Middle frontal gyrus (tissue), 1 donor: ENCODE results near the gene LLPH.
A peak's percentile ranks its signal among the peaks of the same experiment; 100 is the strongest.
"Not testable (repeated sequence)": the region's sequence is repeated elsewhere in the genome, so short reads cannot be mapped to it uniquely, and the experiment has no call there.

Experiments
- DNase-seq: peaks from one replicate; pipeline ENCODE4 v3.0.0-alpha.2; 2015; ENCODE audit warnings: low spot score; ENCODE audit errors: extremely low spot score

LLPH gene

DNA sequence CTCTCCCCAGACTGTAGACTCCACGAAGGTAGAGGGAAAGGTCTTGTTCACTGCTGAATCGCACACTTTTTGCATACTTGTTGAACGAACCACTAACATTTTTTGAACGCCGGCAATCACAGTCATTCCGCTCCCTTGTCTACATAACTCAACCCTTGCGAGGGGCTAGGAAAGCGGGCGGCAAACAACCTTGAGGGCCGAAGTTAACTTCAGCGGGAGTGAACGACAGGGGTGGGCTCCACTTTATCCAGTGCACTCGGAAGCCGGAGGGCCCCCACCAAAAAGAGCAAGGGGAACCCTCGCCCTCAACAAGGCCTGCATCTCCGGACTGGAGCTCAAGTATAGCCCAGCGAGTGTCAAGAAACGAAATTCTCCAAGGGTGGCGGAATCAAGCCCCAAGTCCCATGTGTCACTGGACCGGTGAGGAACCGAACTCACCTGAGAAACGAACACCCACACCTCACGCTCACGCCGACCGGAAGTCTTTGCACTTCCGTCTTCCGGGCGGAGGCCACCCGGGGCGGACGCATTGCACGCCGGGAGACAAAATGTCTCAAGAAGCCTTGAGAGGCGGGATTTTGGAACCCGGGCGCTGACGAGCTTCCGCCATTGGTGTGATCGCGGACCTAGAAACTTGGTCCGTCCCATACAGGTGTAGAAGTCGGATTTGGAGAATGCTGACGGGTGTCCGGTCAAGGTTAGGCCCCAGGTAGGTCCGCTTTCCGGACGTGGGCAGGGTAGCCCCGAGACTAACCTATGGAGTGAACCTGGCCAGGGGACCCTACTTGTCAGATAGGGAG is at the start of gene LLPH:
LLPH (minus strand) TSS at position 484 of the 800 bp plus-strand sequence. CDS start 1,644 bp downstream, outside the sequence.
- peak; percentile 85 for DNase-seq

DNA sequence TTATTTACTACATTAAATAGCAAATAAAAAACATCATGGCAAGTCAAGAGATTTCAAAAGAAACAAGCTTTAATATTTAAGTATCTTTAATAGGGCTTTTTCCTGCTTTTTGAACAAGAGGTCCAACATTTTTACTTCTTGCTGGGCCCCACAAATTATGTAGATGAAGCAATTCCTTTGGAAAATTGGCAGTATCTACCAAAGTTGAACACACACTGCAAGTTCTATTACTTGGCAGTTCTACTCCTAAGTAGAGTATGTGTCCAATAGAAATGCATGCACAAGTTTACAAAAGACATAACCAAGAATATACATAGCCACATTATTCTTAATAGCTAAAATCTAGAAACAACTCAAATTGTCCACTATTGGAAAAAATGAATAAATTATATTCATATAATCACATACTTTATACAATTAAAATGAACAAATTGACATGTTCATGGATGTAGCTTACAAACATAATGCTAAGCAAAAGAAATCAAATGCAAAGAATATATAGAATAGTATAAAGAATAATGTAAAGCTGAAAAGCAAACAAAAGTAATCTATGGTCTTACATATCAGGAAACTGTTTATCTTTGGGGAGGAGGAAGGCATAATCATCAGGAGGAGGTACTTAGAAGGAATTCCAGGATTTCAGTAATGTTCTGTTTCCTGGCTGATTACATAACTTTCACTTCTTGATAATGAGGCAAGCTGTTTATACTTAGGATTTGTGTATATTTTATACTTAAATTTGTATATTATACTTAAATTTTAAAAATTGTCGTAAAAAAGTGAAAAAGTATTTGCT is 45.8 kb upstream of the LLPH start:
- no peak for DNase-seq

DNA sequence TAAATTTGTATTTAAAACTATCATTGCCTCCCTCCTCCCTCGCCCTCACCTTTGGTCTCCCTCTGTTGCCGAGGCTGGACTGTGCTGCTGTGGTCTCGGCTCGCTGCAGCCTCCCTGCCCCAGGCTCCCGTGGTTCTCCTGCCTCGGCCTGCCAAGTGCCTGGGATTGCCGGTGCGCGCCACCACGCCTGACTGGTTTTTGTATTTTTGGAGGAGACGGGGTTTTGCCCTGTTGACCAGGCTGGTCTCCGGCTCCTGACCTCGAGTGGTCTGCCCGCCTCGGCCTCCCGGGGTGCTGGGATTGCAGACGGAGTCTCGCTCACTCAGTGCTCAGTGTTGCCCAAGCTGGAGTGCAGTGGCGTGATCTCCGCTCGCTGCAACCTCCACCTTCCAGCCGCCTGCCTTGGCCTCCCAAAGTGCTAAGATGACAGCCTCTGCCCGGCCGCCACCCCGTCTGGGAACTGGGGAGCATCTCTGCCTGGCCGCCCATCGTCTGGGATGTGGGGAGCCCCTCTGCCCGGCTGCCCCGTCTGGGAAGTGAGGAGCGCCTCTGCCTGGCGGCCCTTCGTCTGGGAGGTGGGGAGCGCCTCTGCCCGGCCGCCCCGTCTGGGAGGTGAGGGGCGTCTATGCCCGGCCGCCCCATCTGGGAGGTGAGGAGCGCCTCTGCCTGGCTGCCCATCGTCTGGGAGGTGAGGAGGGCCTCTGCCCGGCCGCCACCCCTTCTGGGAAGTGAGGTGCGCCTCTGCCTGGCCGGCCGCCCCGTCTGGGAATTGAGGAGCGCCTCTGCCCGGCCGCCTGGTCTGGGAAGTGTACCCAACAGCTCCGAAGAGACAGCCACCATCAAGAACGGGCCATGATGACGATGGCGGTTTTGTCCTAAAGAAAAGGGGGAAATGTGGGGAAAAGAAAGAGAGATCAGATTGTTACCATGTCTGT is 44.1 kb upstream of the LLPH start:
- DNase-seq = not testable (repeated sequence)

DNA sequence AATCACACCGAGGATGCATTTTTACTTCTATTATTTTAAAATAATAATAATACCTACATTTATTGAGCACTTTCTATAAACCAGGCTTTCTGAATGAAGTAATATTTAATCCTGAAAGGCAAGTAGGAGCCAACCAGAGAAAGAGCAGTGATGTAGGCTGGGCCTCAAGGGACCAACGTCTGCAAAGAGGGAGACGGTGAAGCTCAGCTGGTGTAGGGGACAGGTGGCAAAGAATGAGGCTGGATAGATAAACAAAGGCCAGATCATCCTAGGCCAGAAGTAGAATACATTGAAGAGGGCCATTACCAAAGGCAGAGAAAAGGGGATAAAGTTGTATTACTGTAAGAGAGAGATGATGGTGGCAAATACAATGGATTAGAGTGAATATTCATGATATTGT is 40.1 kb upstream of the LLPH start:
- no peak for DNase-seq

DNA sequence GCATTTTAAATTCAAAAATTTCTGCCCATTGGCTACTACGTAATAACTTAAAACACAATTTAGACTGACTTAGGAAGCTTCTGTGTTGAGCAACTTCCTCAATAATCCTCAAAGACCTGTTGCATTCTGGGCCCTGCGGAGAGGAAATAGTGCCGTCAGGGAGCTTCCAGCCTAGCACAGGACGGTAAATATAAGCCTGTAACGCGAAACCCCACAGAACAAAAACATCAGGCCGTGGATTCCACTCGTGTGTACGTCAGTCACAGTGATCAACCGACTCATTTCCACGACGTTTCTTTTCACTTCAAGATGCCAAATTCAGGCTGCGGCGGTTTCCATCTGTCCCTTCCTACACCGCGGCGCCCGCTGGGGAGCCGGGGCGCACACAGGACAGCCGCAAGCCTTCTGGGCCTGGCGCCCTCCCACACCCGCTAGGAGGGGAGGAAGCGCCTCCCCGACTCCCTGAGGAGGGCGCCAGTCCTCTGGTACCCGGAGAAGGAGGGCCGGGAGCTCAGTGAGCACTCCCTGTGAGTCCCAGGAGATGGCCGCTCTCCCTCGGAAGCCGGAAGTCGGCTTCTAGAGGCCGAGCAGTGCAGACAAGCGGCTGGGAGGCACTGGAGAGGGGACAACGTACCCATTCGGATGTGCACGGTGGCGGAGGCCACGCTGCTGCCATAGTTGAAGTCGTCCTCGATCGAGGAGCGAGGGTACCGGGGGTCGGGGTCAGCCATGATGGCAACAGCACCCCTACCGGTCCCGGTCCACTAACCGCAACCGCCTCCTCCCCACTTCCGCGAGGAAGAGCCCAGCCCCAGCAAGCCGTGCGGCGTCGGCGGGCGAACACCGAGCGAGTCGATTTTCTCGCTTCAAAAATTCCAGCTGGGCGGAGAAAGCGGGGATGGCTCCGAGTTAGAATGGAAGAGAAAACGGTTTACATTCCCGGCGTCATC is 38.9 kb upstream of the LLPH start, which contains the start of gene TMBIM4:
TMBIM4 (minus strand) TSS at position 776 of the 950 bp plus-strand sequence; CDS start at position 731, 45 bp downstream.
- peak; percentile 63 for DNase-seq

DNA sequence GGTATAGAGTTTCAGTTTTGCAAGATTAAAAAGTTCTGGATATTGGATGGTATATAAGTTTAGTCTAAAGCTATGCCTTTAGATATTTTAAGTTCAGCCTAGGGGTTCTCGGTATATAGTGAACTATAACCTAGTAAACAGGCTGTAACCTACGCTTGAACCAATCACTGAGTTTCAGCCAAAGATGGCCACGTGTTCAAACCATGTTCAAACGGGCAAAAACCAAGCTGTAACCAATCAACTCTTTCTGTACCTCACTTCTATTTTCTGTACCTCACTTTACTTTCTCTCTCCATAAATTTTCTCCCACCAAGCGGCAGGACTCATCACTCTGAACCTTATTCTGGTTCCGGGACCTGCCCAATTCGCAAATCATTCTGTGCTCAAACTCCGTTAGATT is 37.9 kb upstream of the LLPH start:
- DNase-seq = no peak

DNA sequence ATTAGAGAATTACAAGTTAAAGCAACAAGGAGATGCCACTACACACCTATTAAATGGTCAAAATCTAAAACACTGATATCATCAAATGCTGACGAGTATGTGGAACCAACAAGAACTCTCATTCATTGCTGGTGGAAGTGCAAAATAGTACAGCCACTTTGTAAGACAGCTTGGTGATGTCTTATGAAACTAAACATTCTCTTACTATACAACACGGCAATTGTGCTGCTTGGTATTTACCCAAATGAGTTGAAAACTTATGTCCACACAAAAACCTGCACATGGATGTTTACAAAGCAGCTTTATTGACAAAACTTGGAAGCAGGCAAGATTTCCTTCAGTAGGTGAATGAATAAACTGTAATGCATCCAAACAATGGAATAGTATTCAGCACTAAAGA is 36.0 kb upstream of the LLPH start:
- DNase-seq = no peak

DNA sequence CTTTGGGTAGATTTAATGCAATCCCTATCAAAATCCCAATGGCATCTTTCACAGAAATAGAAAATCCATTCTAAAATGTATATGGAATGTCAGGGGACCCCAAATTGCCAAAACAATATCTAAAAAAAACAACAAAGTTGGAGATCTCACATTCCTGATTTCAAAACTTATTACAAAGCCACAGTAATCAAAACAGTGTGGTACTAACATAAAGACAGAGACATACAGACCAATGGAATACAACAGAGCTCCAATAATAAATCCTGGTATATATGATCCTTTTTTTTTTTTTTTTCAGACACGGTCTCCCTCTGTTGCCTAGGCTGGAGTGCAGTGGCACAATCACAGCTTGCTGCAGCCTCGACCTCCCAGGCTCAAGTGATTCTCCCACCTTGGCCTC is 34.6 kb upstream of the LLPH start:
- no peak for DNase-seq

DNA sequence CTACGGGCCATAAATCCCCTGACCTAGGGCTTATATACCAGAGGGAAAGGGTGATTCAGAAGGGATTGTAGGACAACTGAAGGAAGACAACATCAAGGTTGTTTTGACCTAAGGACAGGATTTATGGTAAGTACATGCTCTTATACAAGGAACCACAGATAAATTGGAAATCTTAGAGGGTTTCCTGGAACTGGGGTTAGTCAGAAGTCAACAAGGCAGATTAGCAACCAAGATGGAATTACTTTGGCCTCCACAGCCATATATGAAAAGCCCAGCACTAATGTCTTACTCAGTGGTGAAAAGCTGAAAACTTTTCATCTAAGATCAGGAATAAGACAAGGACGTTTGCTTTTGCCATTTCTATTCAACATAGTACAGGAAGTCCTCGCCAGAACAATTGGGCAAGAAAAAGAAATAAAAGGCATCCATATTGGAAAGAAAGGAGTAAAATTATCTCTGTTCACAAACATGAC is 33.8 kb upstream of the LLPH start:
- no peak for DNase-seq

DNA sequence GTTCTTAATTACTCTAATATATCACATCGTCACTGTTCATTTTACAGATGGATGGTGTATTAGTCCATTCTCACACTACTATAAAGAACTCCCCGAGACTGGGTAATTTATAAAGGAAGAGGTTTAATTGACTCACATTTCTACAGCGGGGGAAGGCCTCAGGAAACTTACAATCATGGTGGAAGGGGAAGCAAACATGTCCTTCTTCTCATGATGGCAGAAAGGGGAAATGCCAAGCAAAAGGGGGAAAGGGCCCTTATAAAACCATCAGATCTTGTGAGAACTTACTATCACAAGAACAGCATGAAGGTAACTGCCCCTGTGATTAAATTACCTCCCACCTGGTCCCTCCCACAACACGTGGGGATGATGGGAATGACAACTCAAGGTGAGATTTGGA is 32.7 kb upstream of the LLPH start:
- no peak for DNase-seq

DNA sequence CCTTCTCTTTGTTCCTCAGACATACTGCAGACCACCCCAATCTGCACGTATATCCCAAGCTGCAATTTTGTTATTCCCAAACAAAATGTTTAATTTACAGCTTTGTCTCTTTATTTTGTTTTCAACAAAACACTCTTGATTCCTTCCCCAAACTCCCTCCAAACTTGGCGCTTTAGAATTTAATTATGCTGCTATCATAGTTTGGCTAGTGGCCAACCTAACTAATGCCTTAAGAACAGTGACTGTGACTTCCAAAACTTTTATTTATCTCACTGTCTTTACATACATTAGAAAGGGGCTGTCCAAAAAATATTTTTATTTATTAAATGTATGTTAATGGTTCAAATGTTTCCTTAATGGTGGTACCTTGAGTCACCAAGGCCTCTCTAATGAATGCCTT is 32.2 kb upstream of the LLPH start:
- no peak for DNase-seq

DNA sequence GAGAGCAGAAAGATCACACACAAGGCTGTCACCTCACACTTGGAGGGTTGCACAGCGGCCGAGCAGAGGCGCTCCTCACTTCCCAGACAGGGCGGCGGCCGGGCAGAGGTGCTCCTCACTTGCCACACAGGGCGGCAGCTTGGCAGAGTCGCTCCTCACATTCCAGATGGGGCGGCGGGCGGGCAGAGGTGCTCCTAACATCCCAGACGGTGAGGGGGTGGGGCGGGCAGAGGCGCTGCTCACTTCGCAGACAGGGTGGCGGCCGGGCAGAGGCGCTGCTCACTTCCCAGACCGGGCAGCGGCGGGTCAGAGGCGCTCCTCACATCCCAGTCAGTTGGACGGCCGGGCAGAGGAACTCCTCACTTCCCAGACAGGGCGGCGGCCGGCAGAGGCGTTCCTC is 30.2 kb upstream of the LLPH start:
- DNase-seq = no peak

DNA sequence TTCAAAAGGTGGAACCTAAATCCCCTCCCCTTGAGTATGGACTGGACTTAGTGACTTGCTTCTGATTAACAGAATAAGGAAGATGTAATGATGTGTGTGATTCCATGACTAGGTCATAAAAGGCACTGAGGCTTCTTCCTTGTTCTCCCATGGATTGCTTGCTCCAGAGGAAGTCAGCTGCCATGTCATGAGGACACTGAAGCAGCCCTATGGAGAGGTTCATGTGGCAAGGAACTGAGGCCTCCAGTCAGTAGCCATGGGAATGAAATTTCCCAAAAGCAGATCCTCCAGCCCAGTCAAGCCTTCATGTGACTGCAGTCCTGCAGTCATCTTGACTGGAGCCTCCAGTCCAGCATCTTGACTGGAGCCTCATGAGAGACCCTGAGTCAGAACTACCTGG is 28.6 kb upstream of the LLPH start:
- no peak for DNase-seq

DNA sequence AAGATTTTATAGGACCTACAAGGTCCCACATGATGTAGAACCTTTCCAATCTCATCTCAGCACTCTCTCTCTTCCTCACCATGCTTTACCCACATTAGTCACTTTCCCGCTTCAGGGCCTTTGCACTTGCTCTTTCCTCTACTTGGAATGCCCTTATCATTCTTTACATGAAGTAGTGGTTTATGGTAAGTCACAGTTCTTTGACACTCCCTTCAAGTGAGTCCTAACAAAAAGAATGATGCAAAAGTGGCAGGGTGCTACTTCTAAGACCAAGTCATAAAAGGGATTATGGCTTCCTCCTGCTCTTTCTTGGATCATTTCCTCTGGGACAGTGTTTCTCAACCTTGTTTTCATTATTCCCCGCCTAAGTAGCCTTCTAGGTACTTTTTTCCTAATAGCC is 26.1 kb upstream of the LLPH start:
- no peak for DNase-seq

DNA sequence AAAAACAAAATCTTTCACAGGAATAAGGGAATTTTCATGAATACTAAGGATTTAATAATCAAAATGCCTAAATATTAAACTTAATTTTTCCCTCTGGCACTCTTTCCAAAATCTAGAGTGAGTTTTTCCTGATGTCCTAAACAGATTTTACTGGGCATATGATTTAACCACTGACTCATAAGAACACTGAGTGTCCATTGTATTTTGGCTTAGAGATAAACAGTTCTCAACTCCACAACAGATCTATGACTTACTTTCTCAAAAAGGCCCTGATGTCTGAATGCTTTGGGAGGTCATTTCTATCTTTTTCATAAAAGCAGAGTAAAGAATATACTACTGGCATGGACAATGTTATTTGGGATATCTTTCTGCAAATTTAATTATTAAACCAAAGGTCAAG is 24.2 kb upstream of the LLPH start:
- no peak for DNase-seq

DNA sequence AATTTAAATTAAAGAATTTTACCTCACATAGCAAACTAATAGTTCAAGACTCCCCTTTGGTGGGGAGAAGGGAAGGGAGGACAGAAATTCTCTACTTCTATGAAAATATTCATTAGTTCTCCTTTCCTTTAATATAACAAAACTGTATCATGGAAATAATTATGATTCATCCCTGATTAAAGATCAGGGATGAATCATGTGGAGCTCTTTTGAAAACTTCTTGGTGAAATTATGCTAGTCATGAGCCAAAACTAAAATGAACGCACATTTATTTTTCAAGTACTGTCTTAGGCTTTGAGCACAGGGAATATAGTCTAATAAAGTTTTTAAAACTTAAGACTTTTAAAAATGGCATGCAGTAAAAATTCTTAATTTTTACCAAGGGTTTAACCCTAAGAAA is 22.2 kb upstream of the LLPH start:
- DNase-seq = no peak

DNA sequence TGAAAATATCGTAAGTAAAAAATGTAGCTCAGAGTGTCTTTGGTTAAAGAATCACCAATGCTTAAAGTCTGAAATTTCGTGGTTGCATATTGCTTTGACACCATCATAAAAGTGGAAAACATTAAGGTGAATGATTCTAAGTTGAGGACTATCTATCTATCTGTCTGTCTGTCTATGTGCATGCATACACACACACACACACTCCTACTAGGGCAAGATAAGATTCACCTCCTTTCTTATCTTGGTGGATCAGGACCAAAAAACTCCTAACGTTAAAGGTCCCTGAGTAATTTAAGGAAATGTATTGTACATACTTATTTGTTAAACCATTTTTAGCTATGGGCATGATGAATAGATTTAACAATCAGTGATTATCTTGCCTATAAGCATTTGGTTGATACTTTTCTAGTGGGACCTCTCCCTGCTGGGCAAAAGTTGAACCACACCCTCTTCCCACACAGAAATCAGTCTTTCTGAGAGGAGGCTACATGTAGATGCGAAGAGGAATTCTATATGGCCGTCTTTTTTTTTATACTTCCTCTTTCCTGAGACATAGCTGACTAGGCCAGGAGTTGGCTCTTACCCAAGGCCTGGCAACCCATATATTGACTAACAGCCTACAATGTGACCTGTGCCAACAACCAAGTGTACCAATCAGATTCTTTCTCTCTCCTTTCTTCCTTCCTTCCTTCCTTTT is 19.3 kb upstream of the LLPH start:
- no peak for DNase-seq

DNA sequence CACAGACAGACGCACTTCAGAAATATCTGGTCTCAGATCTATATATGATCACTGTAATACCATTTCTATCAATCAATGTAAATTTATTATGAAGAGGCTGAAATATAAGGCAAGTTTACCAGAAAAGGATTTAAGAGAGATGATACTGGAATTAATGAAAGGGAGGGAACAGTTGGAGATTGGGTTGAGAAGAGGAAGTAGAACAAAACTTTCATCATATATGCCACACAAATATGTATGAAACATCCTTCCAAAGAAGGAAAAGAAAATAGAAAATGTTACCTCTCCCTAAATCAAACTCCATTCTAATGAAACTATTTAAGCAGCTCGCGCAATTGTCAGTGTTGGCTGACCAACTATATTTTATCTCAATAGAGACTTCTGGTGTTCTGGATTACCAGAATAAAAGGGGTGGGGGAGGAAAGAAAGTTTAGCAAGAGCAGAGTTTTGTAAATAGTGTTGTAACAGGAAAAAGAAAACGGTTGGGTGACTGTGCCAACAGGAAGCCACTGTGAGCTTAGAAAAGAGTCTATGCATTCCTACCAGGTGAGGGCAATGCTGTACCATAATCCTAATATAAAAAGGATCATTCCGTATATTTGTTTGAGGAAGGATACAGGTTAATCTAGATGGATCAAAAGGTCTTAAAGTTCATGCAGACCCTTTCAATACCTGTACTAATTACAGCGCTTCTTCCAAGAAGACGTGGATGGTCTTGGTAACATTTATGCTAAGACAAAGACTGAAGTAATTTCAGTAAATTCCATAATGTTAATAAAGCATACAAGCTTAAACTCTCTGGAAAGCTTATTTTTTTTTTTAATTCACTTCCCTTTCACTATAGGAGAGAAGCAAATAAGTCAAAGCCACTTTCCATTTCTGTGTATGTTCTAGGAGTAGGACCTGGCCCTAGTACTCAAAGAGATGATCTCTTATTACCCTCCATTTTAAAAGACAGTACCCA is 14.5 kb upstream of the LLPH start:
- no peak for DNase-seq
